ENCODE measurements around the gene PEX10. TPM values are rescaled to one million over a fixed set of nuclear protein-coding genes. Genes with fewer than 3 reads are reported as not detected.

Gene PEX10
- total and polyA plus RNA-seq, 3 experiments from 2014 or later, result 8.9 to 26.2 (median 25.6) TPM

- Histone ChIP-seq H3K27me3 (ENCODE audit: insufficient read depth, low read length, poor library complexity, severe bottlenecking) (no peaks in the 10 kb centered on the region), H3K4me3 (ENCODE audit: low read length) (peak overlapping the region; percentile 78), H3K27ac (ENCODE audit: low read depth, low read length) (peak overlapping the region; percentile 90), H3K9me3 (ENCODE audit: low read length) (no peaks in the 10 kb centered on the region), H3K36me3 (ENCODE audit: insufficient read depth, low read length) (no peaks in the 10 kb centered on the region), H3K4me1 (ENCODE audit: insufficient read depth, low read length) (peaks cover 44% of the 10 kb centered on the region)
- peaks cover 26 to 47% (median 27%) of the 10 kb centered on the region in 3 donors for H3K4me1 Mint-ChIP-seq
- H3K36me3 Mint-ChIP-seq, result peaks cover 0 to 30% (median 0%) of the 10 kb centered on the region in 3 donors
- ChIA-PET POLR2A (interaction anchor here (1.3 to 2.5 kb wide), 4 partner anchors 18 to 144 kb away, joined by 3 to 18 read pairs (median 6); partner anchors contain the start of genes PANK4 and TNFRSF14), CTCF (interaction anchor here (0.7 kb wide), 1 partner anchor 145 kb away, joined by 3 read pairs; the partner anchor contains the start of gene TNFRSF14)
- H3K27ac Mint-ChIP-seq, result peak overlapping the region; percentile 81 to 93 (median 86)
- no peaks in the 10 kb centered on the region for H3K27me3 Mint-ChIP-seq
- DNase-seq, result peak in 2 of 5 donors; percentile 27 to 58
- H3K4me3 Mint-ChIP-seq, result peak overlapping the region; percentile 74 to 92 (median 84)
- H3K9me3 Mint-ChIP-seq, result no peaks in the 10 kb centered on the region
Observed at GRCh38 chr1:2411801-2412394, 466 bp downstream of the PEX10 start.

GRCh38 chr1:2409745-2410144 lies 2.6 kb downstream of the PEX10 start:
- Histone ChIP-seq H3K27me3 (ENCODE audit: insufficient read depth, low read length, poor library complexity, severe bottlenecking) (no peaks in the 10 kb centered on the region), H3K4me1 (ENCODE audit: insufficient read depth, low read length) (peaks cover 23% of the 10 kb centered on the region), H3K9me3 (ENCODE audit: low read length) (no peaks in the 10 kb centered on the region), H3K4me3 (ENCODE audit: low read length) (no peak overlapping the region), H3K27ac (ENCODE audit: low read depth, low read length) (no peak overlapping the region), H3K36me3 (ENCODE audit: insufficient read depth, low read length) (peaks cover 8% of the 10 kb centered on the region)
- CTCF ChIA-PET, result interaction anchor here (1.3 kb wide), 1 partner anchor 114 kb away, joined by 4 read pairs; no protein-coding TSS in a partner anchor
- DNase-seq, result no peak
- H3K27ac Mint-ChIP-seq, result peak overlapping the region in 2 of 8 donors; percentile 81 to 89
- POLR2A ChIA-PET, result interaction anchor here (0.7 kb wide), 1 partner anchor 15 kb away, joined by 3 read pairs; no protein-coding TSS in a partner anchor
- no peaks in the 10 kb centered on the region for H3K9me3 Mint-ChIP-seq
- H3K36me3 Mint-ChIP-seq, result peaks cover 0 to 41% (median 0%) of the 10 kb centered on the region in 3 donors
- H3K4me3 Mint-ChIP-seq, result peak overlapping the region in 1 of 7 donors; percentile 45
- H3K27me3 Mint-ChIP-seq, result no peaks in the 10 kb centered on the region
- H3K4me1 Mint-ChIP-seq, result peaks cover 10 to 27% (median 14%) of the 10 kb centered on the region in 3 donors

GRCh38 chr1:2408859-2409276 lies 3.5 kb downstream of the PEX10 start:
- CTCF ChIA-PET, result interaction anchor here (0.9 kb wide), 1 partner anchor 214 kb away, joined by 3 read pairs; the partner anchor contains the start of gene FAAP20
- H3K36me3 ChIP-seq (ENCODE audit: insufficient read depth, low read length), result peaks cover 17% of the 10 kb centered on the region
- Mint-ChIP-seq H3K36me3 (peaks cover 0 to 49% (median 0%) of the 10 kb centered on the region in 3 donors), H3K4me1 (peaks cover under 1 to 18% (median 5%) of the 10 kb centered on the region in 3 donors), H3K4me3 (peak overlapping the region in 2 of 7 donors; percentile 39 to 65), H3K9me3 (no peaks in the 10 kb centered on the region), H3K27ac (peak overlapping the region in 4 of 8 donors; percentile 36 to 83 (median 62)), H3K27me3 (no peaks in the 10 kb centered on the region)
- H3K4me3 ChIP-seq (ENCODE audit: low read length), result no peak overlapping the region
- DNase-seq, result no peak
- no peaks in the 10 kb centered on the region for H3K9me3 ChIP-seq (ENCODE audit: low read length)
- peaks cover 14% of the 10 kb centered on the region for H3K4me1 ChIP-seq (ENCODE audit: insufficient read depth, low read length)
- H3K27ac ChIP-seq (ENCODE audit: low read depth, low read length), result no peak overlapping the region
- H3K27me3 ChIP-seq (ENCODE audit: insufficient read depth, low read length, poor library complexity, severe bottlenecking), result no peaks in the 10 kb centered on the region
- POLR2A ChIA-PET, result no interaction called here

GRCh38 chr1:2408456-2408855 lies 3.9 kb downstream of the PEX10 start:
- no peaks in the 10 kb centered on the region for H3K9me3 ChIP-seq (ENCODE audit: low read length)
- H3K4me1 ChIP-seq (ENCODE audit: insufficient read depth, low read length), result peaks cover 10% of the 10 kb centered on the region
- no peaks in the 10 kb centered on the region for H3K27me3 Mint-ChIP-seq
- no peak for DNase-seq
- no peak overlapping the region for H3K27ac ChIP-seq (ENCODE audit: low read depth, low read length)
- H3K4me3 Mint-ChIP-seq, result no peak overlapping the region
- peaks cover 0 to 14% (median 4%) of the 10 kb centered on the region in 3 donors for H3K4me1 Mint-ChIP-seq
- H3K36me3 ChIP-seq (ENCODE audit: insufficient read depth, low read length), result peaks cover 18% of the 10 kb centered on the region
- H3K27ac Mint-ChIP-seq, result no peak overlapping the region
- peaks cover 0 to 53% (median 0%) of the 10 kb centered on the region in 3 donors for H3K36me3 Mint-ChIP-seq
- H3K4me3 ChIP-seq (ENCODE audit: low read length), result no peak overlapping the region
- no peaks in the 10 kb centered on the region for H3K27me3 ChIP-seq (ENCODE audit: insufficient read depth, low read length, poor library complexity, severe bottlenecking)
- no peaks in the 10 kb centered on the region for H3K9me3 Mint-ChIP-seq
- CTCF ChIA-PET, result interaction anchor here (0.9 kb wide), 1 partner anchor 214 kb away, joined by 3 read pairs; the partner anchor contains the start of gene FAAP20
- POLR2A ChIA-PET, result no interaction called here

- Histone ChIP-seq H3K4me3 (ENCODE audit: low read length) (no peak overlapping the region), H3K9me3 (ENCODE audit: low read length) (no peaks in the 10 kb centered on the region), H3K4me1 (ENCODE audit: insufficient read depth, low read length) (peaks cover 8% of the 10 kb centered on the region), H3K27ac (ENCODE audit: low read depth, low read length) (no peak overlapping the region), H3K27me3 (ENCODE audit: insufficient read depth, low read length, poor library complexity, severe bottlenecking) (no peaks in the 10 kb centered on the region), H3K36me3 (ENCODE audit: insufficient read depth, low read length) (peaks cover 23% of the 10 kb centered on the region)
- peaks cover 0 to 12% (median 4%) of the 10 kb centered on the region in 3 donors for H3K4me1 Mint-ChIP-seq
- H3K27ac Mint-ChIP-seq, result peak overlapping the region in 1 of 8 donors; percentile 42
- H3K9me3 Mint-ChIP-seq, result no peaks in the 10 kb centered on the region
- no peak for DNase-seq
- no peaks in the 10 kb centered on the region for H3K27me3 Mint-ChIP-seq
- ChIA-PET POLR2A (no interaction called here), CTCF (interaction anchor here (1.2 kb wide), 1 partner anchor 213 kb away, joined by 3 read pairs; the partner anchor contains the start of gene FAAP20)
- peaks cover 0 to 58% (median 0%) of the 10 kb centered on the region in 3 donors for H3K36me3 Mint-ChIP-seq
- H3K4me3 Mint-ChIP-seq, result no peak overlapping the region
Observed at GRCh38 chr1:2407991-2408275, 4.4 kb downstream of the PEX10 start.

- H3K27ac Mint-ChIP-seq, result peak overlapping the region in 4 of 8 donors; percentile 42 to 73 (median 46)
- H3K27me3 ChIP-seq (ENCODE audit: insufficient read depth, low read length, poor library complexity, severe bottlenecking), result no peaks in the 10 kb centered on the region
- H3K36me3 Mint-ChIP-seq, result peaks cover 0 to 61% (median 0%) of the 10 kb centered on the region in 3 donors
- no peaks in the 10 kb centered on the region for H3K27me3 Mint-ChIP-seq
- POLR2A ChIA-PET, result no interaction called here
- DNase-seq, result no peak
- no peak overlapping the region for H3K27ac ChIP-seq (ENCODE audit: low read depth, low read length)
- no peak overlapping the region for H3K4me3 ChIP-seq (ENCODE audit: low read length)
- H3K4me1 ChIP-seq (ENCODE audit: insufficient read depth, low read length), result peaks cover 8% of the 10 kb centered on the region
- H3K36me3 ChIP-seq (ENCODE audit: insufficient read depth, low read length), result peaks cover 28% of the 10 kb centered on the region
- H3K9me3 Mint-ChIP-seq, result no peaks in the 10 kb centered on the region
- peak overlapping the region in 1 of 7 donors; percentile 70 for H3K4me3 Mint-ChIP-seq
- CTCF ChIA-PET, result interaction anchor here (1.2 kb wide), 1 partner anchor 213 kb away, joined by 3 read pairs; the partner anchor contains the start of gene FAAP20
- peaks cover 0 to 12% (median 4%) of the 10 kb centered on the region in 3 donors for H3K4me1 Mint-ChIP-seq
- no peaks in the 10 kb centered on the region for H3K9me3 ChIP-seq (ENCODE audit: low read length)
Observed at GRCh38 chr1:2407166-2407990, 5.0 kb downstream of the PEX10 start.

GRCh38 chr1:2406451-2407041 lies 5.8 kb downstream of the PEX10 start:
- no peak overlapping the region for H3K4me3 Mint-ChIP-seq
- no peak for DNase-seq
- no peaks in the 10 kb centered on the region for H3K27me3 Mint-ChIP-seq
- H3K27ac Mint-ChIP-seq, result peak overlapping the region in 3 of 8 donors; percentile 3 to 60 (median 41)
- H3K36me3 ChIP-seq (ENCODE audit: insufficient read depth, low read length), result peaks cover 36% of the 10 kb centered on the region
- H3K4me3 ChIP-seq (ENCODE audit: low read length), result no peak overlapping the region
- no peak overlapping the region for H3K27ac ChIP-seq (ENCODE audit: low read depth, low read length)
- H3K9me3 Mint-ChIP-seq, result no peaks in the 10 kb centered on the region
- ChIA-PET POLR2A (no interaction called here), CTCF (interaction anchor here (1.2 kb wide), 1 partner anchor 212 kb away, joined by 3 read pairs; the partner anchor contains the start of gene FAAP20)
- peaks cover 0 to 13% (median 2%) of the 10 kb centered on the region in 3 donors for H3K4me1 Mint-ChIP-seq
- H3K36me3 Mint-ChIP-seq, result peaks cover 0 to 68% (median 2%) of the 10 kb centered on the region in 3 donors
- no peaks in the 10 kb centered on the region for H3K27me3 ChIP-seq (ENCODE audit: insufficient read depth, low read length, poor library complexity, severe bottlenecking)
- H3K4me1 ChIP-seq (ENCODE audit: insufficient read depth, low read length), result peaks cover 3% of the 10 kb centered on the region
- no peaks in the 10 kb centered on the region for H3K9me3 ChIP-seq (ENCODE audit: low read length)
